Caco-2 (cell line): Measurements from ENCODE around the gene LTA4H. TPM values are rescaled to one million over a fixed set of nuclear protein-coding genes. Genes with fewer than 3 reads are reported as not detected.
A peak's percentile ranks its signal among the peaks of the same experiment; 100 is the strongest.

Experiments
- BruUV-seq: library from RNA; stranded (reverse); fragments of 400-500 nt; replicated peaks from 2 replicates; lab custom pipeline; 2021; lab: Mats Ljungman, UMichigan
- CTCF ChIA-PET: fragments of 300-600 bp; sonication (Branson Sonifier 250); formaldehyde crosslinking; loops from one replicate; lab custom pipeline; 2022; ENCODE audit warnings: antibody characterized with exemption; lab: Charles Lee
- POLR2A ChIA-PET: fragments of 300-600 bp; sonication (Branson Sonifier 250); formaldehyde crosslinking; loops from one replicate; lab custom pipeline; 2022; ENCODE audit warnings: antibody characterized with exemption; lab: Charles Lee
- DNase-seq, 2 experiments: peaks; one replicate each; pipeline versions ENCODE4 v3.0.0 to v3.0.0-alpha.2; 2020 to 2022
- H3K27me3 ChIP-seq: replicated peaks from 2 replicates; pipeline ENCODE4 v1.6.0; 2011; ENCODE audit warnings: low read length; ENCODE audit not compliant: control insufficient read depth, insufficient read depth
- H3K36me3 ChIP-seq: 2 replicates; pipeline ENCODE4 v1.5.1; 2011; ENCODE audit warnings: low read length; ENCODE audit not compliant: control insufficient read depth, insufficient read depth
- H3K4me1 ChIP-seq: fragments of 250-450 bp; sonication (Bioruptor Pico); 2 replicates; pipeline ENCODE4 v1.5.1; 2020; ENCODE audit warnings: mild to moderate bottlenecking
- H3K4me3 ChIP-seq: 2 replicates; pipeline ENCODE4 v1.5.1; 2011; ENCODE audit warnings: low read depth, mild to moderate bottlenecking, control low read depth, low read length
- H3K9me3 ChIP-seq: fragments of 250-450 bp; sonication (Bioruptor Pico); 2 replicates; pipeline ENCODE4 v1.5.1; 2020; ENCODE audit warnings: mild to moderate bottlenecking, moderate library complexity
- H3K27ac Mint-ChIP-seq: one replicate; pipeline ENCODE4 v1.8.0; 2022; ENCODE audit warnings: mixed read lengths; ENCODE audit not compliant: unreplicated experiment
- H3K27me3 Mint-ChIP-seq: one replicate; pipeline ENCODE4 v1.8.0; 2022; ENCODE audit warnings: mixed read lengths; ENCODE audit not compliant: insufficient read depth, unreplicated experiment
- H3K36me3 Mint-ChIP-seq: one replicate; pipeline ENCODE4 v1.8.0; 2022; ENCODE audit warnings: mild to moderate bottlenecking, mixed read lengths; ENCODE audit not compliant: insufficient read depth, unreplicated experiment
- H3K4me1 Mint-ChIP-seq: one replicate; pipeline ENCODE4 v1.8.0; 2022; ENCODE audit warnings: low read depth, mixed read lengths; ENCODE audit not compliant: unreplicated experiment
- H3K4me3 Mint-ChIP-seq: one replicate; pipeline ENCODE4 v1.8.0; 2022; ENCODE audit warnings: mild to moderate bottlenecking, moderate library complexity, mixed read lengths; ENCODE audit not compliant: unreplicated experiment
- H3K9me3 Mint-ChIP-seq: one replicate; pipeline ENCODE4 v1.8.0; 2022; ENCODE audit warnings: mixed read lengths; ENCODE audit not compliant: unreplicated experiment
- intact Hi-C: fragments of 100-400 bp; cut with micrococcal nuclease; formaldehyde crosslinking; loops from one replicate; pipeline ENCODE4 v1.10.0; 2022; ENCODE audit not compliant: unreplicated experiment
- total RNA-seq: library from RNA; stranded (reverse); gene quantifications from 2 replicates; pipeline ENCODE4 v1.2.3, GENCODE V29; 2022
- TF ChIP-seq, protein P1 (sequence below), 2 experiments: fragments of 200-600 bp in 1 of 2; IDR thresholded peaks; 1 replicate in 1 of 2; 2 replicates in 1 of 2; pipeline versions ENCODE4 v1.5.1 to v1.8.0; 2011 to 2022; ENCODE audit warnings: antibody characterized with exemption in 1 of 2, control low read depth in 1 of 2, inconsistent platforms in 1 of 2, low read depth in 1 of 2, low read length in 1 of 2, mild to moderate bottlenecking in 1 of 2, moderate library complexity in 1 of 2; ENCODE audit not compliant: insufficient read depth in 1 of 2, severe bottlenecking in 1 of 2, unreplicated experiment in 1 of 2

Gene LTA4H
- total RNA-seq, 1 experiment from 2014 or later, result 56.7 TPM

DNA sequence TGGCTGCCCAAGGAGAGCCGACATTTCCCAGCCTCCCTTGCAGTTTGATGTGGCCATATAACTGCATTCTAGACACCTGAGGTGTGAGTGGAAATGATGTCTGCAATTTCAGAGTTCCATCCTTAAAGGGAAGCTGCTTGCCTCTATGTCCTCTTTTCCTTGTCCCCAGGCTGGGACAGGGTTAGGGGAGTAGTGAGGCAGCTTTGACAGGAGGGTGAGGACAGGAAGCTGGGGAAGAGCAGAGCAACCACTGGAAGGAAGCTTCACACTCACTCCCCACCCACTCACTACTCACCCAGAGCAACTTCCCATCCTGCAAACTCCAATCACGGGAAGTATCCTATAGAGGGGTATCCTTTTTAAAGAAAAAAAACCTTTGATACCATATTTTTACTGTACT is 28.9 kb upstream of the LTA4H start:
- no peak for DNase-seq
- TF ChIP-seq, protein P1, sequence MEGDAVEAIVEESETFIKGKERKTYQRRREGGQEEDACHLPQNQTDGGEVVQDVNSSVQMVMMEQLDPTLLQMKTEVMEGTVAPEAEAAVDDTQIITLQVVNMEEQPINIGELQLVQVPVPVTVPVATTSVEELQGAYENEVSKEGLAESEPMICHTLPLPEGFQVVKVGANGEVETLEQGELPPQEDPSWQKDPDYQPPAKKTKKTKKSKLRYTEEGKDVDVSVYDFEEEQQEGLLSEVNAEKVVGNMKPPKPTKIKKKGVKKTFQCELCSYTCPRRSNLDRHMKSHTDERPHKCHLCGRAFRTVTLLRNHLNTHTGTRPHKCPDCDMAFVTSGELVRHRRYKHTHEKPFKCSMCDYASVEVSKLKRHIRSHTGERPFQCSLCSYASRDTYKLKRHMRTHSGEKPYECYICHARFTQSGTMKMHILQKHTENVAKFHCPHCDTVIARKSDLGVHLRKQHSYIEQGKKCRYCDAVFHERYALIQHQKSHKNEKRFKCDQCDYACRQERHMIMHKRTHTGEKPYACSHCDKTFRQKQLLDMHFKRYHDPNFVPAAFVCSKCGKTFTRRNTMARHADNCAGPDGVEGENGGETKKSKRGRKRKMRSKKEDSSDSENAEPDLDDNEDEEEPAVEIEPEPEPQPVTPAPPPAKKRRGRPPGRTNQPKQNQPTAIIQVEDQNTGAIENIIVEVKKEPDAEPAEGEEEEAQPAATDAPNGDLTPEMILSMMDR (IDR thresholded peaks at IDR 0.05; ENCODE audit: insufficient read depth in 1 of 2, low read depth in 1 of 2, low read length in 1 of 2, severe bottlenecking in 1 of 2, unreplicated experiment in 1 of 2), result no peak
- Histone ChIP-seq H3K4me3 (no peak overlapping the region), H3K36me3 (no peaks in the 10 kb centered on the region), H3K4me1 (no peaks in the 10 kb centered on the region), H3K27me3 (no peaks in the 10 kb centered on the region), H3K9me3 (no peaks in the 10 kb centered on the region)
- intact Hi-C loops, result no loop called here
- Mint-ChIP-seq H3K27me3 (no peaks in the 10 kb centered on the region), H3K4me3 (no peak overlapping the region), H3K36me3 (peaks cover 6% of the 10 kb centered on the region), H3K4me1 (no peaks in the 10 kb centered on the region), H3K9me3 (no peaks in the 10 kb centered on the region), H3K27ac (no peak overlapping the region)
- CTCF ChIA-PET, result interaction anchor here (0.9 to 2.1 kb wide), 3 partner anchors 9 to 453 kb away, joined by 3 to 7 read pairs (median 3); no protein-coding TSS in a partner anchor
- POLR2A ChIA-PET, result no interaction called here
- BruUV-seq, result no TSS peak

DNA sequence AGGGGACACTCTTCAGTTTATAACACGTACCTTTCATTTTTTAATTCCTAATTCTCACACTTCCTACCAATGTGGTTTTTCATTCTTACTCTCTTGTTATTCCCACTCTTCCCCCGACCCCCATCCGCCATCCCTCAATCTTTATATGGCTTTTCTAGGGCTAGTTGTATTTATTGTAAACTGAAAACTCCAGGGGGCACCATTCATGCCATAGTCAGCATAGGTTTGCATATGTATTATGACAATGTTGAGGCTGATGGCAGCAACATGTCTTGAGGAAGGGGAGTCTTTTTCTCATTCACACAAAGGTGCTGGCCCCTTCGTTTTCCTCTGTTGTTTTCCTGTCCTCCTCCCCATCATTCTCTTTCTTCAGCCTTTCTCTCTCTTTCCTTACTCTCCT is 27.7 kb upstream of the LTA4H start:
- ChIA-PET POLR2A (no interaction called here), CTCF (no interaction called here)
- Mint-ChIP-seq H3K36me3 (peaks cover 6% of the 10 kb centered on the region), H3K27ac (no peak overlapping the region), H3K9me3 (no peaks in the 10 kb centered on the region), H3K27me3 (no peaks in the 10 kb centered on the region), H3K4me1 (no peaks in the 10 kb centered on the region), H3K4me3 (no peak overlapping the region)
- H3K9me3 ChIP-seq, result no peaks in the 10 kb centered on the region
- no TSS peak for BruUV-seq
- no peaks in the 10 kb centered on the region for H3K27me3 ChIP-seq
- no peaks in the 10 kb centered on the region for H3K36me3 ChIP-seq
- no peaks in the 10 kb centered on the region for H3K4me1 ChIP-seq
- TF ChIP-seq, protein P1 (IDR thresholded peaks at IDR 0.05; ENCODE audit: insufficient read depth in 1 of 2, low read depth in 1 of 2, low read length in 1 of 2, severe bottlenecking in 1 of 2, unreplicated experiment in 1 of 2), result no peak
- no peak for DNase-seq
- no peak overlapping the region for H3K4me3 ChIP-seq
- intact Hi-C loops, result loop anchor here (2.0 kb wide), 1 partner anchor 30 kb away; no protein-coding TSS in a partner anchor

DNA sequence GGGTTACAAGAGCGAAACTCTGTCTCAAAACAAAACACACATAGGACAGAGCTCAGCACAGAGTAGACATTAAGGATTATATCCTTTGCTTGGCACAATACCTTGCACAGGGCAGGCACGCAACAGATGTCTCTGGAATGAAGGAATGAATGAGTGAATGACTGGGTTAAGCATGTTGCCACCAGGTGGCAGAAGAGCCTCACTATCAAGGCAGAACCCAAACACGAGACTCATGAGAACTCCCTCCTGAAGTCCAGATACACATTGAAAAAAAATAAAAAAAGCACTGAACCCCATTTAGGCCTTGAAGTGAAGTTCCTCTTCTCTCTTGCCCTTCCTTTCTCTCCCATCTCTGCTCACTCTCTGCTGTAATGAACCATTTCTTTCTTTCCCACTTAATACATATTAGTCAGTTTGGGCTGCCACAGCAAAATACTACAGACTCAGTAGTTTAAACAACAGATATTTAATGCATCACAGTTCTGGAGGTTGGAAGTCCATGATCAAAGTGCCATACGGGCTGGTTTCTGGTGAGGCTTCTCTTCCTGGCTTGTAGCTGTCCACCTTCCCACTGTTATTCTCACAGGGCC is 26.6 kb upstream of the LTA4H start:
- ChIA-PET POLR2A (no interaction called here), CTCF (no interaction called here)
- H3K4me3 ChIP-seq, result no peak overlapping the region
- intact Hi-C loops, result loop anchor here (1.0 to 2.0 kb wide), 5 partner anchors 31 to 454 kb away; partner anchors contain the start of gene CDK17
- H3K9me3 ChIP-seq, result no peaks in the 10 kb centered on the region
- H3K27me3 ChIP-seq, result no peaks in the 10 kb centered on the region
- peak; percentile 74 to 76 for DNase-seq
- Mint-ChIP-seq H3K9me3 (no peaks in the 10 kb centered on the region), H3K4me3 (no peak overlapping the region), H3K27me3 (no peaks in the 10 kb centered on the region), H3K4me1 (no peaks in the 10 kb centered on the region), H3K36me3 (peaks cover 6% of the 10 kb centered on the region), H3K27ac (no peak overlapping the region)
- BruUV-seq, result no TSS peak
- TF ChIP-seq, protein P1 (IDR thresholded peaks at IDR 0.05; ENCODE audit: insufficient read depth in 1 of 2, low read depth in 1 of 2, low read length in 1 of 2, severe bottlenecking in 1 of 2, unreplicated experiment in 1 of 2), result peak; percentile 78 to 85
- no peaks in the 10 kb centered on the region for H3K4me1 ChIP-seq
- no peaks in the 10 kb centered on the region for H3K36me3 ChIP-seq
